Omental fat pad (tissue), 4 donors: Measurements from ENCODE around the gene BLVRB. TPM values are rescaled to one million over a fixed set of nuclear protein-coding genes. Genes with fewer than 3 reads are reported as not detected.
"Not testable (repeated sequence)": the region's sequence is repeated elsewhere in the genome, so short reads cannot be mapped to it uniquely, and the experiment has no call there.

ENCODE experiments used
- ATAC-seq: fragments of 150-250 bp; one replicate; pipeline ENCODE4 v1.9.1; 2016; ENCODE audit warnings: mild to moderate bottlenecking, moderate library complexity; ENCODE audit not compliant: low FRiP score
- DNase-seq: peaks from one replicate; pipeline ENCODE4 v3.0.0-alpha.2; 2019; ENCODE audit warnings: low spot score
- total RNA-seq, 4 donors: library from RNA; depleted of rRNA; stranded (reverse); fragments of >200 nt; gene quantifications; one replicate each; pipeline ENCODE4 v1.1.0, GENCODE V29; 2016
- TF ChIP-seq, protein P1 (sequence below), 3 donors: fragments of 450-650 bp; IDR thresholded peaks; one replicate each; pipeline ENCODE4 v1.5.1; 2016 to 2017; ENCODE audit warnings: antibody characterized with exemption in 3 of 3, mild to moderate bottlenecking in 3 of 3, moderate library complexity in 2 of 3

Gene BLVRB
- total RNA-seq, 4 donors from 2014 or later: 240 to 419 (median 329) TPM

DNA sequence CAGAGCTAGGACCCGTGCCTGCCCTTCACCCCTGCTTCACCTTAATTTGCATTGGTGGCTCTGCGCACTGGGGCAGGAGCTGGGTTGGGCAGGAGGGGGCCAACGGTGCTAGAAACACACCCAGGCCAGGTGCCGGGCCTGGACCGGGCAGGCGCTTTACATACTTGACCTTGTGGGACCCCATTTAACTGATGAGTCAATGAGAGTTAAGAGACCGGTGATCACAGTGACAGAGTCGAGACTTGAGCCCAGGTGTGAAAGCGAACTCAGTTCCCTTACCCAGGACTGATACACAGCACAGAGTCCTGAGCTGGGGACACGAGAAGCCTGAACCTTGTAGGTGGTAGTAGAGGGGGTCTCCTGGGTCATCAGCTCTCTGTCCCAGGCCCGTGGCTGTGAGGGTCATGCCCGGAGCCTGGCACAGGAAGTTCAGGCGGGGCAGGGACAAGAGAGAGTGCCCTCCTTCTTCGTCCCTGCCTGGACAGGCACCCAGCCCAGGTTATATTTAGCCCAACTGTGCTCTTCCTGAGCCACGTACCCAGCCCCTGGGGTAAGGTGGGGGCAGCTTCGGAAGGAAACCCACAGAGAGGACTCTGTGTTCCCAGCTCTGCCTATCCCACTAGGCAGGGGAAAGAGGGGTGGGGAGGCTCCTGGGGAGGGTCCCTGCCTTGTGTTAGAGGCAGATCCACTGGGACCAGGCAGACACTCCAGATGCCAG lies 54.3 kb downstream of the BLVRB start:
- TF ChIP-seq, protein P1, sequence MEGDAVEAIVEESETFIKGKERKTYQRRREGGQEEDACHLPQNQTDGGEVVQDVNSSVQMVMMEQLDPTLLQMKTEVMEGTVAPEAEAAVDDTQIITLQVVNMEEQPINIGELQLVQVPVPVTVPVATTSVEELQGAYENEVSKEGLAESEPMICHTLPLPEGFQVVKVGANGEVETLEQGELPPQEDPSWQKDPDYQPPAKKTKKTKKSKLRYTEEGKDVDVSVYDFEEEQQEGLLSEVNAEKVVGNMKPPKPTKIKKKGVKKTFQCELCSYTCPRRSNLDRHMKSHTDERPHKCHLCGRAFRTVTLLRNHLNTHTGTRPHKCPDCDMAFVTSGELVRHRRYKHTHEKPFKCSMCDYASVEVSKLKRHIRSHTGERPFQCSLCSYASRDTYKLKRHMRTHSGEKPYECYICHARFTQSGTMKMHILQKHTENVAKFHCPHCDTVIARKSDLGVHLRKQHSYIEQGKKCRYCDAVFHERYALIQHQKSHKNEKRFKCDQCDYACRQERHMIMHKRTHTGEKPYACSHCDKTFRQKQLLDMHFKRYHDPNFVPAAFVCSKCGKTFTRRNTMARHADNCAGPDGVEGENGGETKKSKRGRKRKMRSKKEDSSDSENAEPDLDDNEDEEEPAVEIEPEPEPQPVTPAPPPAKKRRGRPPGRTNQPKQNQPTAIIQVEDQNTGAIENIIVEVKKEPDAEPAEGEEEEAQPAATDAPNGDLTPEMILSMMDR (IDR thresholded peaks at IDR 0.05): no peak
- ATAC-seq (no peak), DNase-seq (no peak)

DNA sequence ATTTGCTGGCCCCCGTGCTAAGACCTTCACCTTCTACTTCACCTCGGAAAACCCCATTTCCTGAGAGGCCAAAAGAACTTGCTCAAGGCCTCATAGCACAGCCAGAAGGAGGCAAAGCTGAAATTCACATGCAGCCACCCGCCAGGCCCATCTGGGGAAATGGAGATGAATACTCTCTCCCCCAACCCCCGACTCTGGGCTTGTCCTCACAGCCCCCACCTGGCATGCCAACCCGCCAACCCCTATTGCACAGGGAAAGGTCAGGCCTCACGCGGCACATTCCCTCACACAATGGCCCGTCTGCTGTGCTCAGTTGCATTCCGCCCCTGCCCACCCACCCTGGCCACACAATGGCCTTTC lies 55.5 kb downstream of the BLVRB start:
- no peak for ATAC-seq
- TF ChIP-seq, protein P1 (IDR thresholded peaks at IDR 0.05): no peak
- DNase-seq: no peak

DNA sequence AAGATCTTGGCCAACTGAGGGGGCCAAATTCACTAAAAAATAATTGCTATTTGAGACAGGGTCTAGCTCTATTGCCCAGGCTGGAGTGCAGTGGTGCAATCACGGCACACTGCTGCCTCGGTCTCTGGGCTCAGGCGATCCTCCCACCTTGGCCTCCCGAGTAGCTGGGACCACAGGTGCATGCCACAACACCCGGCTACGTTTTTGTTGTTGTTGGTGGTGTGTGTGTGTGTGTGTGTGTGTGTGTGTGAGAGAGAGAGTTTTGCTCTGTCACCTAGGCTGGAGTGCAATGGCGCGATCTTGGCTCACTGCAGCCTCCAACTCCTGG lies 57.0 kb downstream of the BLVRB start:
- ATAC-seq, DNase-seq: not testable (repeated sequence)

DNA sequence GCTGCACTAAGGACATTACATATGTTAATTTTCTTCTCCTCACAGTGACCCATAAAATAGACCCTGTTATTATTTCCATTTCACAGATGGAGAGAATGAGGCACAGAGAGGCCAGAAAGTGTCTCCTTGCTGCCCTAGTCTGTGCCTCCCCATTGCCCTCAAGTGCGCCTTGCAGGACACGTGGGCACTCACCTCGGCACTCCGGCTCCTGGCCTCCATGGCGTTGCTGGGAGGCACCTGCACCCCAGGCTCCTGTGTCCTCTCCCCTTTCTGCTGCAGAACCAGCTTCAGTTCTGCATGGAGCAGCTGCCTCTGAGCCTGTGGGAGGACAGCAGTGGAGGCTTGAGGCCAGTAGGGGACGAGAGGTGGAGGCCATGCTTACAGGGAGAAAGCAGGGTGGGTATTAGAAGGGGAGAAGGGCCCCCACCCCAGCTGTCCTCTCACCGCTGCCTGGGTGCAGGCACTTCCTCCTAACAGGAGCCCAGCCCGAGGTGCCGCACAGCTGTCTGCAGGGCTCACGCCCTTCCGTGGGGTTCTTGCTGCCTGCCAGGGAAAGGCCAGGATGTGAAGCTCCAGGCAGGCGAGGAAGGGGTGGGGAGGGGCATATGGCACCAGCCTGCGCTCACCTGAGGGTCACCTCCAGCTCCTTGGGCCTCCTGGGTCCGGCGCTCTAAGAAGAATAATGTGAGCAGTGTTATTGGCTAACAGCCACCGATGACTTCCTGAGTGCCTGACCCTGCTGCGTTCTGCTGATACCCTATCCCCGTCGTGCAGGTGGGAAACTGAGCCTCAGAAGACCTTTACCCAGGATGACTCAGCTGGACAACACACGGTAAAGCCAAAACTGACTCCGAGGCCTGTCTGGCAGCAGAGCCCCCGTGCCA lies 57.6 kb downstream of the BLVRB start:
- DNase-seq (no peak), ATAC-seq (no peak)
- TF ChIP-seq, protein P1 (IDR thresholded peaks at IDR 0.05): no peak

DNA sequence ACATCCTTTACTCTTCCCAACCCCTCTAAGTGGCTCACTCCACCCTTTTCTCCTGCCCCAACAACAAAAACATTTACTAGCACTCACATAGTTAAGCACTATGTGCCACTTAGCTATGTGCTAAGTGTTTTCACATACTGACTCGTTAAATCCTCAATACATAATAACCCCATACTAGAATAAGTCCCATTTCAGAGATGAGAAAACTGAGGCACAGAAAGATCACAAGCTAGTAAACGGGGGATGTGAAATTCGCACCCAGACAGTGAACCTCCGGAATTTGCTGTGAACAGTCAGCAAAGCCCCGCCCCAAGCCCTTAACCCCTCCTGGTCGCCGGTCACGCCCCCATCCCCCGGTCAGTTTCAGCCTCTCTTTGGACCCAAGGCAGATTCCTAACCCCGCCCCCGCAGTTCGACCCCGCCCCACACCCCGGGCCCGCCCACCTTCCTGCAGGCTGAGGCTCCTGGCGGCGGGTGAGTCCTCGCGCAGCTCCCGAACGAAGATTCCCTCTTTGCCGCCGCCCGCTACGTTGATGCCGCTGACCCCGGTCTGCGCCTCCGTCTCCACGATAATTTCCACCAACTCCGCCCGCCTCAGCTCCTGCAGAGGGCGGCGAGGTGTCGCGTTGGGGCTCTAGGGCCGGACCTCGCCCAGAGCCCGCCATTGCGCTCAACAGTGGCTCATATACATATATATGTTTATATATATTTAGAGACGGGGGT lies 62.1 kb downstream of the BLVRB start:
- DNase-seq: peak; percentile 89
- TF ChIP-seq, protein P1 (IDR thresholded peaks at IDR 0.05): no peak
- peak; percentile 88 for ATAC-seq

DNA sequence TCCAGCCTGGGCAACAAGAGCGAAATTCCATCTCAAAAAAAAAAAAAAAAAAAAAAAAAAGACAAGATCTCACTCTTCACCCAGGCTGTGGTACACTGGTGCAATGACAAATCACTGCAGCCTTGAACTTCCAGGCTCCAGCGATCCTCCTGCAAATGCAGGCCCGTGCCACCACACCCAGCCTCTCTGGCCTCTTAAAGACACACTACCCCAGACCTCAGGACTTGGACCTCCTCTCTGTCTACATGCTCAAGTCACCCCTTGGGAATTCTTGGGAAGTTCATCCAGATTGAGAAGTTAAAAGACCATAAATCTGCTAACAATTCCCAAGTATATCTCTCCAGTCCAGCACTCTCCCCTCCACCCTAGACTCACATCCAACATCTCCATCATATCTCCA lies 65.0 kb downstream of the BLVRB start:
- TF ChIP-seq, protein P1 (IDR thresholded peaks at IDR 0.05): no peak
- ATAC-seq: no peak
- DNase-seq: no peak

DNA sequence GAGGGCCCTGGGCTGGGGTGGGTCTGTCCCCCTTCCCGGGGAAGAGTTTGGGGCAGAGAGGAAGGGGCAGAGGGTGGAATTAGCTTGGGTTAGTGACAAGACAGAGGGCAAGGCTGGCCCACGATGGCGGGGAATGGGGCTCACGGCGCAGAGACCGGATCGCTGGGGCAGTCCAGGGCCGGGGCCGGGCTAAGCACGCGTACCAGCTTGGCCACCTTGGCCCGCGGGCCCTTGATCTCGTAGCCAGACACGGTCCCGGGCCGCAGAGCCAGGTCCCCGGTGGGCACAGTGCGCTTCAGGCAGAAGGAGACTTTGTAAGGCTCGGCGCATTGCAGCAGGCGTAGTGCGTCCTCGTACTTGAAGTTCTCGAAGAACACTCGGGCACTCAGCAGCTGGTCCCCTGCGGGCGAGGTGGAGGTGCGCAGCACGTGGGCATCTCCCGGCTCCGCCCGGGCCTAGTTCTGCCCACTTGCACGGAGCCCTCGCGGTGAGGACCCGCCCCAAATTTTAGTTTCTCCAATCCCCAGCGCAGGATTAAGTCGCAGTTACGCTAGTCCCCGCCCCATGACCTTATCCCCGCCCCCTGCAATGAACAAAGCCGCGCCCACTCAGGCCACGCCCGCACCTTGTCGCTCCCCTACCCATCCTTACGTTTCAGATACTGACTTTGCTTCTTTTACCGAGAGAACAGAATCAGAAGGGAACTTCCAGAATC lies 67.0 kb downstream of the BLVRB start:
- TF ChIP-seq, protein P1 (IDR thresholded peaks at IDR 0.05): no peak
- DNase-seq: no peak
- ATAC-seq: no peak
